Measurements from ENCODE around the gene CYBA.

- TF ChIP-seq, protein P1, sequence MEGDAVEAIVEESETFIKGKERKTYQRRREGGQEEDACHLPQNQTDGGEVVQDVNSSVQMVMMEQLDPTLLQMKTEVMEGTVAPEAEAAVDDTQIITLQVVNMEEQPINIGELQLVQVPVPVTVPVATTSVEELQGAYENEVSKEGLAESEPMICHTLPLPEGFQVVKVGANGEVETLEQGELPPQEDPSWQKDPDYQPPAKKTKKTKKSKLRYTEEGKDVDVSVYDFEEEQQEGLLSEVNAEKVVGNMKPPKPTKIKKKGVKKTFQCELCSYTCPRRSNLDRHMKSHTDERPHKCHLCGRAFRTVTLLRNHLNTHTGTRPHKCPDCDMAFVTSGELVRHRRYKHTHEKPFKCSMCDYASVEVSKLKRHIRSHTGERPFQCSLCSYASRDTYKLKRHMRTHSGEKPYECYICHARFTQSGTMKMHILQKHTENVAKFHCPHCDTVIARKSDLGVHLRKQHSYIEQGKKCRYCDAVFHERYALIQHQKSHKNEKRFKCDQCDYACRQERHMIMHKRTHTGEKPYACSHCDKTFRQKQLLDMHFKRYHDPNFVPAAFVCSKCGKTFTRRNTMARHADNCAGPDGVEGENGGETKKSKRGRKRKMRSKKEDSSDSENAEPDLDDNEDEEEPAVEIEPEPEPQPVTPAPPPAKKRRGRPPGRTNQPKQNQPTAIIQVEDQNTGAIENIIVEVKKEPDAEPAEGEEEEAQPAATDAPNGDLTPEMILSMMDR (IDR thresholded peaks at IDR 0.05), result no peak
- TF ChIP-seq POLR2A (IDR thresholded peaks at IDR 0.05), result no peak
- no peak for TF ChIP-seq EP300 (IDR thresholded peaks at IDR 0.05)
Measured at GRCh38 chr16:88633684-88634140, 17.1 kb downstream of the CYBA start.

All from ovary (tissue), 3 donors.